ENCODE measurements around the gene AMIGO3. TPM values are rescaled to one million over a fixed set of nuclear protein-coding genes. Genes with fewer than 3 reads are reported as not detected.

AMIGO3 gene
- total RNA-seq, 1 experiment from 2014 or later, result not detected

- peaks cover 1% of the 10 kb centered on the region; the same call in 1 of the 2 replicates for H3K36me3 ChIP-seq (ENCODE audit: control insufficient read depth, insufficient read depth, low read length)
- no TSS peak for BruUV-seq (replicated peaks)
- CTCF ChIA-PET, result interaction anchor here (0.7 to 1.9 kb wide), 8 partner anchors 8 to 768 kb away, joined by 3 to 6 read pairs (median 4); partner anchors contain the start of gene INKA1
- POLR2A ChIA-PET, result interaction anchor here (0.6 kb wide), 1 partner anchor 799 kb away, joined by 7 read pairs; no protein-coding TSS in a partner anchor
- H3K4me3 ChIP-seq (ENCODE audit: low read depth, low read length), result peak overlapping the region; percentile 50
- Mint-ChIP-seq H3K4me3 (ENCODE audit: unreplicated experiment) (peak overlapping the region; percentile 77), H3K9me3 (ENCODE audit: unreplicated experiment) (no peaks in the 10 kb centered on the region), H3K27ac (ENCODE audit: unreplicated experiment) (peak overlapping the region; percentile 29), H3K4me1 (ENCODE audit: low read depth, unreplicated experiment) (no peaks in the 10 kb centered on the region), H3K27me3 (ENCODE audit: insufficient read depth, unreplicated experiment) (no peaks in the 10 kb centered on the region), H3K36me3 (ENCODE audit: insufficient read depth, unreplicated experiment) (peaks cover 79% of the 10 kb centered on the region)
- no peaks in the 10 kb centered on the region for H3K9me3 ChIP-seq
- DNase-seq, result peak in 1 of 2 experiments; percentile 40
- no peak for TF ChIP-seq CTCF (IDR thresholded peaks at IDR 0.05; ENCODE audit: insufficient read depth in 1 of 2, low read depth in 1 of 2, low read length in 1 of 2, severe bottlenecking in 1 of 2, unreplicated experiment in 1 of 2)
- H3K4me1 ChIP-seq, result peaks cover 5% of the 10 kb centered on the region
- intact Hi-C loops (cut with micrococcal nuclease; ENCODE audit: unreplicated experiment), result loop anchor here (5.0 kb wide), 1 partner anchor 118 kb away; no protein-coding TSS in a partner anchor
- H3K27me3 ChIP-seq (replicated peaks; ENCODE audit: control insufficient read depth, insufficient read depth, low read length), result no peaks in the 10 kb centered on the region
These were observed 648 bp downstream of the AMIGO3 start for GRCh38 chr3:49718858-49719213.

GRCh38 chr3:49717959-49718857, 1.3 kb downstream of the AMIGO3 start:
- no peak for TF ChIP-seq CTCF (IDR thresholded peaks at IDR 0.05; ENCODE audit: insufficient read depth in 1 of 2, low read depth in 1 of 2, low read length in 1 of 2, severe bottlenecking in 1 of 2, unreplicated experiment in 1 of 2)
- Mint-ChIP-seq H3K4me1 (ENCODE audit: low read depth, unreplicated experiment) (no peaks in the 10 kb centered on the region), H3K27me3 (ENCODE audit: insufficient read depth, unreplicated experiment) (no peaks in the 10 kb centered on the region), H3K36me3 (ENCODE audit: insufficient read depth, unreplicated experiment) (peaks cover 73% of the 10 kb centered on the region), H3K9me3 (ENCODE audit: unreplicated experiment) (no peaks in the 10 kb centered on the region), H3K27ac (ENCODE audit: unreplicated experiment) (peak overlapping the region; percentile 29), H3K4me3 (ENCODE audit: unreplicated experiment) (peak overlapping the region; percentile 77)
- Histone ChIP-seq H3K9me3 (no peaks in the 10 kb centered on the region), H3K4me1 (peaks cover 5% of the 10 kb centered on the region), H3K36me3 (ENCODE audit: control insufficient read depth, insufficient read depth, low read length) (peaks cover 1% of the 10 kb centered on the region; the same call in 1 of the 2 replicates), H3K27me3 (replicated peaks; ENCODE audit: control insufficient read depth, insufficient read depth, low read length) (no peaks in the 10 kb centered on the region), H3K4me3 (ENCODE audit: low read depth, low read length) (no peak overlapping the region)
- POLR2A ChIA-PET, result no interaction called here
- peak in 1 of 2 experiments; percentile 35 for DNase-seq
- BruUV-seq (replicated peaks), result no TSS peak
- intact Hi-C loops (cut with micrococcal nuclease; ENCODE audit: unreplicated experiment), result loop anchor here (5.0 kb wide), 1 partner anchor 119 kb away; no protein-coding TSS in a partner anchor
- CTCF ChIA-PET, result interaction anchor here (0.8 to 1.9 kb wide), 2 partner anchors 15 to 179 kb away, joined by 3 to 4 read pairs; no protein-coding TSS in a partner anchor

GRCh38 chr3:49717211-49717958, 2.1 kb downstream of the AMIGO3 start:
- BruUV-seq (replicated peaks), result no TSS peak
- intact Hi-C loops (cut with micrococcal nuclease; ENCODE audit: unreplicated experiment), result loop anchor here (5.0 kb wide), 1 partner anchor 120 kb away; no protein-coding TSS in a partner anchor
- H3K4me1 ChIP-seq, result no peaks in the 10 kb centered on the region; the same call in 1 of the 2 replicates
- DNase-seq, result no peak
- no peak overlapping the region for H3K4me3 ChIP-seq (ENCODE audit: low read depth, low read length)
- ChIA-PET CTCF (no interaction called here), POLR2A (no interaction called here)
- H3K9me3 ChIP-seq, result no peaks in the 10 kb centered on the region
- no peaks in the 10 kb centered on the region for H3K27me3 ChIP-seq (replicated peaks; ENCODE audit: control insufficient read depth, insufficient read depth, low read length)
- H3K27ac Mint-ChIP-seq (ENCODE audit: unreplicated experiment), result no peak overlapping the region
- no peaks in the 10 kb centered on the region for H3K9me3 Mint-ChIP-seq (ENCODE audit: unreplicated experiment)
- H3K36me3 ChIP-seq (ENCODE audit: control insufficient read depth, insufficient read depth, low read length), result peaks cover 1% of the 10 kb centered on the region; the same call in 1 of the 2 replicates
- H3K4me1 Mint-ChIP-seq (ENCODE audit: low read depth, unreplicated experiment), result no peaks in the 10 kb centered on the region
- no peaks in the 10 kb centered on the region for H3K27me3 Mint-ChIP-seq (ENCODE audit: insufficient read depth, unreplicated experiment)
- H3K4me3 Mint-ChIP-seq (ENCODE audit: unreplicated experiment), result no peak overlapping the region
- no peak for TF ChIP-seq CTCF (IDR thresholded peaks at IDR 0.05; ENCODE audit: insufficient read depth in 1 of 2, low read depth in 1 of 2, low read length in 1 of 2, severe bottlenecking in 1 of 2, unreplicated experiment in 1 of 2)
- H3K36me3 Mint-ChIP-seq (ENCODE audit: insufficient read depth, unreplicated experiment), result peaks cover 69% of the 10 kb centered on the region

All from Caco-2 (cell line).